GM12875 (cell line): ENCODE results near the gene SLC35F3.

ENCODE experiments used
- H3K4me3 ChIP-seq: one replicate; pipeline ENCODE4 v1.5.1; 2011; ENCODE audit warnings: low read depth, low read length, control low read depth
- TF ChIP-seq, protein P1 (sequence below): IDR thresholded peaks from 2 replicates; pipeline ENCODE4 v1.5.1; 2011; ENCODE audit warnings: low read depth, mild to moderate bottlenecking, control low read depth, inconsistent platforms, low read length, moderate library complexity, borderline replicate concordance; ENCODE audit not compliant: insufficient read depth

Gene SLC35F3

GRCh38 chr1:234373959-234374254 lies 469.4 kb downstream of the SLC35F3 start:
- peak overlapping the region; percentile 82 for H3K4me3 ChIP-seq
- TF ChIP-seq, protein P1, sequence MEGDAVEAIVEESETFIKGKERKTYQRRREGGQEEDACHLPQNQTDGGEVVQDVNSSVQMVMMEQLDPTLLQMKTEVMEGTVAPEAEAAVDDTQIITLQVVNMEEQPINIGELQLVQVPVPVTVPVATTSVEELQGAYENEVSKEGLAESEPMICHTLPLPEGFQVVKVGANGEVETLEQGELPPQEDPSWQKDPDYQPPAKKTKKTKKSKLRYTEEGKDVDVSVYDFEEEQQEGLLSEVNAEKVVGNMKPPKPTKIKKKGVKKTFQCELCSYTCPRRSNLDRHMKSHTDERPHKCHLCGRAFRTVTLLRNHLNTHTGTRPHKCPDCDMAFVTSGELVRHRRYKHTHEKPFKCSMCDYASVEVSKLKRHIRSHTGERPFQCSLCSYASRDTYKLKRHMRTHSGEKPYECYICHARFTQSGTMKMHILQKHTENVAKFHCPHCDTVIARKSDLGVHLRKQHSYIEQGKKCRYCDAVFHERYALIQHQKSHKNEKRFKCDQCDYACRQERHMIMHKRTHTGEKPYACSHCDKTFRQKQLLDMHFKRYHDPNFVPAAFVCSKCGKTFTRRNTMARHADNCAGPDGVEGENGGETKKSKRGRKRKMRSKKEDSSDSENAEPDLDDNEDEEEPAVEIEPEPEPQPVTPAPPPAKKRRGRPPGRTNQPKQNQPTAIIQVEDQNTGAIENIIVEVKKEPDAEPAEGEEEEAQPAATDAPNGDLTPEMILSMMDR: no peak
